Neuronal stem cell (in vitro differentiated cells): ENCODE measurements around the gene SMG9.

ENCODE experiments used
- DNase-seq: peaks from one replicate; pipeline ENCODE4 v3.0.0-alpha.2; 2013; ENCODE audit warnings: low spot score
- H2AFZ ChIP-seq: one replicate; pipeline ENCODE4 v1.6.1; 2013; ENCODE audit warnings: mild to moderate bottlenecking, low read length, inconsistent platforms
- H2AK5ac ChIP-seq: 2 replicates; pipeline ENCODE4 v1.6.1; 2013; ENCODE audit warnings: low read depth, mild to moderate bottlenecking, inconsistent platforms, low read length, moderate library complexity, mixed read lengths
- H2BK120ac ChIP-seq: 2 replicates; pipeline ENCODE4 v1.6.1; 2013; ENCODE audit warnings: low read depth, mild to moderate bottlenecking, inconsistent platforms, low read length, moderate library complexity, mixed read lengths
- H2BK12ac ChIP-seq: one replicate; pipeline ENCODE4 v1.6.1; 2013; ENCODE audit warnings: low read length, inconsistent platforms
- H2BK15ac ChIP-seq: 2 replicates; pipeline ENCODE4 v1.6.1; 2013; ENCODE audit warnings: mild to moderate bottlenecking, low read length, inconsistent platforms, mixed read lengths
- H2BK5ac ChIP-seq: one replicate; pipeline ENCODE4 v1.6.1; 2013; ENCODE audit warnings: inconsistent platforms, mild to moderate bottlenecking, low read length, moderate library complexity
- H3K14ac ChIP-seq: one replicate; pipeline ENCODE4 v1.6.1; 2013; ENCODE audit warnings: low read length, inconsistent platforms
- H3K18ac ChIP-seq: 2 replicates; pipeline ENCODE4 v1.6.1; 2013; ENCODE audit warnings: low read length, inconsistent platforms
- H3K23ac ChIP-seq: 2 replicates; pipeline ENCODE4 v1.6.1; 2013; ENCODE audit warnings: low read depth, mild to moderate bottlenecking, mixed read lengths, low read length, inconsistent platforms; ENCODE audit not compliant: poor library complexity
- H3K27ac ChIP-seq: replicated peaks from 3 replicates; pipeline ENCODE4 v1.5.1; 2013; ENCODE audit warnings: low read length, inconsistent platforms
- H3K27me3 ChIP-seq, 3 experiments: 2 replicates each; pipeline ENCODE4 v1.6.1; 2013; ENCODE audit warnings: low read length in 3 of 3, mild to moderate bottlenecking in 2 of 3, inconsistent platforms in 1 of 3, low read depth in 1 of 3, mixed read lengths in 1 of 3, moderate library complexity in 1 of 3; ENCODE audit not compliant: control insufficient read depth in 3 of 3, insufficient read depth in 3 of 3
- H3K36me3 ChIP-seq, 2 donors: replicated peaks in 1 of 2; 2 replicates each; pipeline ENCODE4 v1.6.1; 2013; ENCODE audit warnings: low read length in 2 of 2; ENCODE audit not compliant: control insufficient read depth in 2 of 2, insufficient read depth in 2 of 2
- H3K4ac ChIP-seq: 2 replicates; pipeline ENCODE4 v1.6.1; 2013; ENCODE audit warnings: inconsistent platforms, mild to moderate bottlenecking, low read length, moderate library complexity
- H3K4me1 ChIP-seq, 2 donors: 1 replicate in 1 of 2; 2 replicates in 1 of 2; pipeline ENCODE4 v1.6.1; 2013; ENCODE audit warnings: low read length in 2 of 2, low read depth in 1 of 2; ENCODE audit not compliant: control insufficient read depth in 2 of 2, insufficient read depth in 1 of 2
- H3K4me2 ChIP-seq: one replicate; pipeline ENCODE4 v1.6.1; 2013; ENCODE audit warnings: mild to moderate bottlenecking, low read length, inconsistent platforms; ENCODE audit not compliant: insufficient read depth, poor library complexity, severe bottlenecking
- H3K4me3 ChIP-seq, 2 donors: 2 replicates each; pipeline ENCODE4 v1.5.1; 2013; ENCODE audit warnings: low read length in 2 of 2, mild to moderate bottlenecking in 2 of 2, inconsistent platforms in 1 of 2, moderate library complexity in 1 of 2
- H3K79me1 ChIP-seq: one replicate; pipeline ENCODE4 v1.6.1; 2013; ENCODE audit warnings: low read depth, mild to moderate bottlenecking, inconsistent platforms, low read length, moderate library complexity
- H3K9ac ChIP-seq: one replicate; pipeline ENCODE4 v1.6.1; 2013; ENCODE audit warnings: mild to moderate bottlenecking, low read depth, low read length, inconsistent platforms; ENCODE audit not compliant: poor library complexity
- H3K9me3 ChIP-seq, 2 donors: replicated peaks in 1 of 2; 2 replicates each; pipeline versions ENCODE3 to v1.6.1; 2013; ENCODE audit warnings: low read length in 2 of 2, mild to moderate bottlenecking in 2 of 2, inconsistent platforms in 1 of 2, low read depth in 1 of 2, mixed read lengths in 1 of 2, moderate library complexity in 1 of 2; ENCODE audit not compliant: control insufficient read depth in 2 of 2, insufficient read depth in 1 of 2
- H4K8ac ChIP-seq: one replicate; pipeline ENCODE4 v1.6.1; 2013; ENCODE audit warnings: low read depth, mild to moderate bottlenecking, inconsistent platforms, low read length, moderate library complexity
- H4K91ac ChIP-seq: one replicate; pipeline ENCODE4 v1.6.1; 2013; ENCODE audit warnings: low read length, low read depth, mild to moderate bottlenecking, inconsistent platforms; ENCODE audit not compliant: poor library complexity
- WGBS, 2 donors: extraction: QIAGEN DNeasy Blood & Tissue Kit; methylation state at CpG; one replicate each; pipeline ENCODE4 v1.1.7; 2013; ENCODE audit warnings: missing lambda C conversion rate in 2 of 2, mixed read lengths in 1 of 2; ENCODE audit not compliant: insufficient read length in 2 of 2, insufficient replicate concordance in 1 of 2; ENCODE audit errors: extremely low coverage in 2 of 2; 5-methylcytosine and 5-hydroxymethylcytosine counted together

The SMG9 gene

GRCh38 chr19:43705729-43706128 lies 49.0 kb downstream of the SMG9 start:
- H3K9ac ChIP-seq: no peak overlapping the region
- no peak overlapping the region for H3K23ac ChIP-seq
- DNase-seq: no peak
- no peak overlapping the region for H2BK12ac ChIP-seq
- no peak overlapping the region for H2AFZ ChIP-seq
- peaks cover 0 to 3% (median 0%) of the 10 kb centered on the region in 3 experiments for H3K27me3 ChIP-seq
- no peak overlapping the region for H2BK15ac ChIP-seq
- H2BK120ac ChIP-seq: no peak overlapping the region
- no peak overlapping the region for H3K18ac ChIP-seq
- H3K36me3 ChIP-seq: no peaks in the 10 kb centered on the region
- WGBS, 2 donors: no CpG with 5 or more reads among the region's 6 CpGs
- no peaks in the 10 kb centered on the region for H3K79me1 ChIP-seq
- H3K9me3 ChIP-seq: no peaks in the 10 kb centered on the region
- no peak overlapping the region for H4K8ac ChIP-seq
- no peak overlapping the region for H3K27ac ChIP-seq
- no peak overlapping the region for H2BK5ac ChIP-seq
- H3K4me3 ChIP-seq: no peak overlapping the region
- no peaks in the 10 kb centered on the region for H3K4me1 ChIP-seq
- no peak overlapping the region for H3K14ac ChIP-seq
- H3K4me2 ChIP-seq: no peak overlapping the region
- H2AK5ac ChIP-seq: no peak overlapping the region
- H3K4ac ChIP-seq: no peak overlapping the region
- no peak overlapping the region for H4K91ac ChIP-seq

DNA sequence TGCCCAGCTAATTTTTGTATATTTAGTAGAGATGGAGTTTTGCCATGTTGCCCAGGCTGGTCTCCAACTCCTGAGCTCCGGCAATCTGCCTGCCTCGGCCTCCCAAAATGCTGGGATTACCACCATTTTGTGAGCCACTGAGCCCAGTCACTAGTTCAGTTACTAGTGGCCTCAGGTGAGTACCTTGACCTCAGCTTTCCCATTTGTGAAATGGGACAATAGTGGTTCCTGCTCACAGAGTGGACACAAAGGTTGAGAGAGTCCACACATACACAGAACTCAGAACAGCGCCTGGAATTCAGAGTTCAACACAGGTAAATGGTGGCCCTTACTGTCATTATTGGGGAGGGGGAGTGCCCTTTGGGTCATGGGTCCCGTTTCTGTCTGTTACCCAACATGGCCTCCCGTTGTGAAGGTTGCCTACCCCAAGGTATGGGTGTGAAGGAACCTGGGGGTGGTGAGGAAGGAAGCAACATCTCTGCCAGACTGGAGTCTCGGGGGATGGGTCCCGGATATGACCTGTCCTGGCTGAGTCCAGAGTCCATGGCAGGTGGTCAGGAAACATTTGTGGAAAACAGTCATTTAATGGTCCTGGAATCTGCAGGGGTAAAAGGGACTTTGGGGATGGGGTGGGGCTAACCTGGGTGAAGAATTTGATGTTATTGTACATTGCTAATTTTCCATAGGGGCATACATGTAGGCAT lies 50.6 kb downstream of the SMG9 start:
- H3K18ac ChIP-seq: no peak overlapping the region
- no peaks in the 10 kb centered on the region for H3K36me3 ChIP-seq
- no peak overlapping the region for H3K23ac ChIP-seq
- H3K4me3 ChIP-seq: no peak overlapping the region
- no peak overlapping the region for H2BK5ac ChIP-seq
- no peaks in the 10 kb centered on the region for H3K79me1 ChIP-seq
- no peak overlapping the region for H4K91ac ChIP-seq
- no peak overlapping the region for H3K4me2 ChIP-seq
- WGBS, 2 donors: no CpG with 5 or more reads among the region's 7 CpGs
- peaks cover 2 to 5% of the 10 kb centered on the region in 2 donors for H3K4me1 ChIP-seq
- H3K9ac ChIP-seq: no peak overlapping the region
- no peak overlapping the region for H3K27ac ChIP-seq
- no peak overlapping the region for H3K4ac ChIP-seq
- DNase-seq: no peak
- no peaks in the 10 kb centered on the region for H3K9me3 ChIP-seq
- H3K27me3 ChIP-seq: peaks cover 0 to 3% (median 2%) of the 10 kb centered on the region in 3 experiments
- no peak overlapping the region for H3K14ac ChIP-seq
- H2BK12ac ChIP-seq: no peak overlapping the region
- H4K8ac ChIP-seq: no peak overlapping the region
- H2AFZ ChIP-seq: no peak overlapping the region
- no peak overlapping the region for H2AK5ac ChIP-seq
- no peak overlapping the region for H2BK120ac ChIP-seq
- H2BK15ac ChIP-seq: no peak overlapping the region

DNA sequence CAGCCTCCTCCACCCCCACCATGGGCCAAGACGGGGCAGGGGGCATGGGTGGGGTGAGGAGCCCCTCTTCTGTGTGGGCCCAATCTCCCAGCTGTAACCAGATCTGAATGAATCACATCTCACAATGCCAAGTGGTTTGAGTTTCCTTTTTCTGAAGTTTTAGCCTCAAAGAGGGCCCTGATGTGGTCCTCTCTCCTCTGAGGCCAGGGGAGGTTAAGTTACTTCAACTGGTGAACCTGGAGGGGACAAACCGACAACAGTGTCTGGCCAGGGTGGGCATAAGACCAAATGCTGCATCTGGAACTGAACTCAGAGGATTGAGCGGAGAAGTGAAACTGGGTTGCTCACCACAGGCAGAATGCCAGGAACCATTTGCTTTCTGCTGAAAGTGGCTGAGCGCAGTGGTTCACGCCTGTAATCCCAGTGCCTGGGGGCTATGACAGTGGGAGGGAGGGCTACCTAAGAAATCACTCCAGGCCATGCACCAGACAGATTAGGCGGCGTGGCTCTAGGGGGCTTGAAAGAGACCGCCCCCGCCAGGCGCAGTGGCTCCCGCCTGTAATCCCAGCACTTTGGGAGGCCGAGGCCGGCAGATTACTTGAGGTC lies 54.3 kb downstream of the SMG9 start:
- no peak overlapping the region for H3K23ac ChIP-seq
- peak overlapping the region; percentile 74 for H2BK15ac ChIP-seq
- no peak overlapping the region for H3K9ac ChIP-seq
- no peak for DNase-seq
- no peak overlapping the region for H3K4me2 ChIP-seq
- H3K27me3 ChIP-seq: peaks cover 0 to 4% (median 3%) of the 10 kb centered on the region in 3 experiments
- no peak overlapping the region for H2AK5ac ChIP-seq
- no peak overlapping the region for H3K4ac ChIP-seq
- no peaks in the 10 kb centered on the region for H3K36me3 ChIP-seq
- no peak overlapping the region for H2BK120ac ChIP-seq
- H4K8ac ChIP-seq: no peak overlapping the region
- no peak overlapping the region for H2BK12ac ChIP-seq
- no peak overlapping the region for H3K4me3 ChIP-seq
- H2AFZ ChIP-seq: no peak overlapping the region
- no peaks in the 10 kb centered on the region for H3K79me1 ChIP-seq
- H3K18ac ChIP-seq: peak overlapping the region; percentile 35
- H3K27ac ChIP-seq: no peak overlapping the region
- peaks cover 0 to 5% of the 10 kb centered on the region in 2 donors for H3K9me3 ChIP-seq
- H4K91ac ChIP-seq: no peak overlapping the region
- no CpG with 5 or more reads among the region's 13 CpGs for WGBS, 2 donors
- peak overlapping the region; percentile 16 for H2BK5ac ChIP-seq
- peaks cover 2 to 5% of the 10 kb centered on the region in 2 donors for H3K4me1 ChIP-seq
- H3K14ac ChIP-seq: no peak overlapping the region
